ENCODE measurements around the gene TTC22.
A peak's percentile ranks its signal among the peaks of the same experiment; 100 is the strongest.

Gene TTC22

DNA sequence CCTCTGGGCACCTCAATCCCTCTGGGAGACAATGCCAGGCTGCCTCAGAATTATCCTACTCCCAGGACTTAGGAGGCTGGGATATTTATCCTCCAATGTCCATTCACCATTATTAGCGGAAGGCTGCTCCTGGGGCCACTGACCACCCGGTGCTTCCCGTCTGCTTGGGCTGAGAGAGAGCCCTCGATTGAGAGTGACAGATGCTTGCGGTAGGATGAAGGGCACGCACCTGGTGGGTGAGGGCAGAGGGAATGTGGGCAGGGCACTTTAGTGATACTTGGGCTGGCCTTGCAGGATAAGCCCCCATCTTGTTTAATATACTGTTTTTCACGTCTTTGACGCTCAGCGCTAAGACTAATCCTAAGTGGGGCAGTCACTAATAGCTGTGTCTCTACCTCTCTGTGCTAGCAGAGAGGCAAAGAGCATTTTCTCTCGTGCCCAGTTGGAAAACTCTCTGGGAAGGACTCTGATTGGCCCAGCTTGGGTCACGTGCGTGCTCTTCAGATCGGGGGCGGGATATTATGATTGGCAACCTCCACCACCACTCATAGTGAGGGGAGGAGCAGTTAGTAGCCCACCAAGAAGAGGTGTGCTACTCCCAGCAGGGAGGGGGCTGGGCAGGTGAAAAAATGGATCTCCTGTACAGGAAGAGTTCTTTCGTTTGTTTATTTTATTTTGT, 26.2 kb downstream of the TTC22 start:
- no peak for DNase-seq (ENCODE audit: low read depth)
- no peak overlapping the region for H3K4me3 ChIP-seq (ENCODE audit: low read depth, low read length)
- TF ChIP-seq, protein P1, sequence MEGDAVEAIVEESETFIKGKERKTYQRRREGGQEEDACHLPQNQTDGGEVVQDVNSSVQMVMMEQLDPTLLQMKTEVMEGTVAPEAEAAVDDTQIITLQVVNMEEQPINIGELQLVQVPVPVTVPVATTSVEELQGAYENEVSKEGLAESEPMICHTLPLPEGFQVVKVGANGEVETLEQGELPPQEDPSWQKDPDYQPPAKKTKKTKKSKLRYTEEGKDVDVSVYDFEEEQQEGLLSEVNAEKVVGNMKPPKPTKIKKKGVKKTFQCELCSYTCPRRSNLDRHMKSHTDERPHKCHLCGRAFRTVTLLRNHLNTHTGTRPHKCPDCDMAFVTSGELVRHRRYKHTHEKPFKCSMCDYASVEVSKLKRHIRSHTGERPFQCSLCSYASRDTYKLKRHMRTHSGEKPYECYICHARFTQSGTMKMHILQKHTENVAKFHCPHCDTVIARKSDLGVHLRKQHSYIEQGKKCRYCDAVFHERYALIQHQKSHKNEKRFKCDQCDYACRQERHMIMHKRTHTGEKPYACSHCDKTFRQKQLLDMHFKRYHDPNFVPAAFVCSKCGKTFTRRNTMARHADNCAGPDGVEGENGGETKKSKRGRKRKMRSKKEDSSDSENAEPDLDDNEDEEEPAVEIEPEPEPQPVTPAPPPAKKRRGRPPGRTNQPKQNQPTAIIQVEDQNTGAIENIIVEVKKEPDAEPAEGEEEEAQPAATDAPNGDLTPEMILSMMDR (IDR thresholded peaks at IDR 0.05; ENCODE audit: low read depth, low read length, missing control alignments), result no peak

DNA sequence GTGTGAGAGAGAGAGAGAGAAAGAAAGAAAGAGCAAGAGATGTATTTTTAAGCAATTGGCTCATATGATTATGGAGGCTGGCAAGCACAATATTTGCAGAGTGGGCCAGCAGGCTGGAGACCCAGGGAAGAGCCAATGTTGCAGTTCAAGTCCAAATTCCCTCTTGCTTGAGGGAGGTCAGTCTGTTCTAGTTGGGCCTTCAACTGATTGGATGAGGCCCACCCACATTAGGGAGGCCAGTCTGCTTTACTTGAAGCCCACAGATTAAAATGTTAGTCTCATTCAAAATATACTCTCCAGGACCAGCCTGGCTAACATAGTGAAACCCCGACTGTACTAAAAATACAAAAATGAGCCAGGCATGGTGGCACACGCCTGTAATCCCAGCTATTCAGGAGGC, 28.2 kb downstream of the TTC22 start:
- TF ChIP-seq, protein P1 (IDR thresholded peaks at IDR 0.05; ENCODE audit: low read depth, low read length, missing control alignments), result no peak
- DNase-seq (ENCODE audit: low read depth), result no peak

DNA sequence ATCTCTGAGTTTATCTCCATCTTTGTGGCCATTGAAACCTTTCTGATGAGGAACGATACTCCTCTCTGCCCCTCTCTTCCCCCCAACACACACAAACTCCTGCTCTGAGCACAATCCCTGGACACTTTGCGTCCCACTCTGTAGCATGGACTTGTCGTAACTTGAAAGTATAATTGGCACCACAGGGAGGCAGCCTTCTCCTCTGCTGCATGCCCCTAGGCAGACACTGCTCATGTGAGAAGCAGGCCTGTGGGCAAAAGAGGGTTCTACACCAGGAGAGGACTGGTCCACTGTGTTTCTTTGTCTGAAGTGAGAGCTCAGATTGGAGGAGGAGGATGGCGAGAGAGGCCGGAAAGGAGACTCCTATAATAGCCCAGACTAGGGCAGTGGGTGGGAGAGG, 33.0 kb downstream of the TTC22 start:
- no peak for DNase-seq (ENCODE audit: low read depth)
- TF ChIP-seq, protein P1 (IDR thresholded peaks at IDR 0.05; ENCODE audit: low read depth, low read length, missing control alignments), result no peak
- no peak overlapping the region for H3K4me3 ChIP-seq (ENCODE audit: low read depth, low read length)

More for the DNA sequence above, 28.2 kb downstream of the TTC22 start:
- H3K4me3 ChIP-seq (ENCODE audit: low read depth, low read length), result no peak overlapping the region

DNA sequence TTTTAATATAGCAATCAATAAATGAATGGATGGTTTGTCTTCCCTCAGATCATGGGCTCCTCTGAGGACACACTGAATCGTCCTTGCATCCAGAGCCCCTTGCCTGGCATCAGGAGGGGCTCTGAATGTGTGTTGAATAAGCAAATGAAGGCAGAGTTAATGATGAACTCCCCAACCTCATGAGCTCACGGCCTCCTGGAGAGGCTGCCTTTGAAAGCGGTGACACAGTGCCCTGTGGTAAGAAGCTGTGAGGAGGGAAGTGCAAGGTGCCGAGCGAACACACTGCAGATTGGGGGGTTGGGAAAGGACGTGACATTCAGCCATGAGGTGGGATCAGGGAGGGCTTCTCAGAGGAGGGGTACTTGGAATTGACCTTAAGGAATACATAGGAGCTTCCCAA, 33.6 kb downstream of the TTC22 start:
- TF ChIP-seq, protein P1 (IDR thresholded peaks at IDR 0.05; ENCODE audit: low read depth, low read length, missing control alignments), result no peak
- DNase-seq (ENCODE audit: low read depth), result no peak
- no peak overlapping the region for H3K4me3 ChIP-seq (ENCODE audit: low read depth, low read length)

DNA sequence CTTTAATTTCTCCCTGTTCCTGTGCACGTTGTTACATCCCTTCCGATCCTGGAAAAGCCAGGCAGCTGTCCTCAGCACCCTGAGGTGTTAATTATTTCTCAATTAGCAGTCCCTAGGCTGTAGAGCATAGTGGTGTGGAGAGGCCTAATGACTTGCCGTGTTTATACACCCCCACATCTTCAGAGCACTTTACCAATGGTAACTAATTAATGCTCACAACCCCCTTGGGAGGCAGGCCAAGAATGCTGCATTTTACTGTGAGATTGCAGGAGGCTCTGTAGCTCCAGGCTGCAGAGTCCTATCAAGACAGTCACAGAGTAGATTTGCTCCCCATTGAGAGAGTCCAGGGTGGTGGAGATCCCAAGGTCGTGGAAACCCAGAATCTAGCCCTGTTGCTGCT, 34.4 kb downstream of the TTC22 start:
- TF ChIP-seq, protein P1 (IDR thresholded peaks at IDR 0.05; ENCODE audit: low read depth, low read length, missing control alignments), result no peak
- DNase-seq (ENCODE audit: low read depth), result no peak
- no peak overlapping the region for H3K4me3 ChIP-seq (ENCODE audit: low read depth, low read length)

DNA sequence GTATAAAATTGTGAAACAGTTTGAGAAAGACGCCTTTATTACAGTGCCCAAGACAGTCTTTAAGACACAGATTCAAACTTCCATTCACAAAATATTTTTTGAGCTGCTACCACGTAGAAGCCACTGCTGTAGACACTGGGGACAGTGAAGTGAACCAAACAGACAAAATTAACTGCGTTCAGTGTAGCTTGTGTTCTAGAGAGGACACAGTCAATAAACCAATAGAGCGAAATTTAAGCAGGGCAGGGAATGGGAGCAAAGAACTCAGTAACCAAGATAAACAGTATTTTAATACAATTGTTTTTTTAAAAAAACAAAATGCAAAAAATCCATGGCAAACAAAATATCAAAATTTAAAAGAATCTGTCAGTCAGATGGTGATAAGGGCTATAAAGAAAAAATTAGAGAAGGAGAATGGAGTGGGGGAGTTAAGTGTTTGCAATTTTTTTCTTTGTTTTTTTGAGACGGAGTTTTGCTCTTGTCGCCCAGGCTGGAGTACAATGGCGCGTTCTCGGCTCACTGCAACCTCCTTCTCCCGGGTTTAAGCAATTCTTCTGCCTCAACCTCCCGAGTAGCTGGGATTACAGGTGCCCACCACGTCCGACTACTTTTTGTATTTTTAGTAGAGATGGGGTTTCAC, 36.1 kb downstream of the TTC22 start:
- DNase-seq (ENCODE audit: low read depth), result no peak
- peak overlapping the region; percentile 57 for H3K4me3 ChIP-seq (ENCODE audit: low read depth, low read length)
- TF ChIP-seq, protein P1 (IDR thresholded peaks at IDR 0.05; ENCODE audit: low read depth, low read length, missing control alignments), result no peak
